K562 (cell line): ENCODE measurements around the gene GATB. TPM values are rescaled to one million over a fixed set of nuclear protein-coding genes. Genes with fewer than 3 reads are reported as not detected.

Experiments
- CBFA2T2 ChIP-seq: fragments of 450-650 bp; conservative IDR thresholded peaks from 2 replicates; pipeline ENCODE4 v1.6.1; 2017; ENCODE audit warnings: mild to moderate bottlenecking
- DIDO1 ChIP-seq: fragments of 450-650 bp; IDR thresholded peaks from 2 replicates; pipeline ENCODE4 v1.6.1; 2016; ENCODE audit warnings: low read depth, missing biosample characterization, missing genetic modification characterization
- MCM2 ChIP-seq: fragments of 450-650 bp; IDR thresholded peaks from 2 replicates; pipeline ENCODE4 v1.6.1; 2017; ENCODE audit warnings: low read depth, mild to moderate bottlenecking
- MEF2A ChIP-seq: IDR thresholded peaks from 2 replicates; pipeline ENCODE4 v1.6.1; 2011; ENCODE audit warnings: low read depth, mild to moderate bottlenecking, low read length, moderate library complexity; ENCODE audit not compliant: control insufficient read depth
- ZNF133 ChIP-seq: fragments of 250-450 bp; sonication (Bioruptor Pico); IDR thresholded peaks from 2 replicates; pipeline ENCODE4 v1.4.0; 2020; ENCODE audit warnings: mild to moderate bottlenecking
- ZNF253 ChIP-seq: fragments of 250-450 bp; sonication (Bioruptor Pico); conservative IDR thresholded peaks from 2 replicates; pipeline ENCODE4 v1.6.1; 2021; ENCODE audit warnings: mild to moderate bottlenecking
- ZNF445 ChIP-seq: fragments of 250-450 bp; sonication (Bioruptor Pico); IDR thresholded peaks from 2 replicates; pipeline ENCODE4 v1.4.0; 2020; ENCODE audit warnings: low read depth, mild to moderate bottlenecking, moderate library complexity
- ZNF561 ChIP-seq: fragments of 450-650 bp; formaldehyde crosslinking; conservative IDR thresholded peaks from 2 replicates; pipeline ENCODE4 v1.4.0; 2020; ENCODE audit warnings: mild to moderate bottlenecking, moderate library complexity
- polyA plus RNA-seq, 8 experiments: library from polyadenylated mRNA; depleted of rRNA in 4 of 8; stranded (reverse) in 5 of 8; unstranded in 3 of 8; fragments of >200 nt; fragmentation: Nextera tagmentation in 2 of 8; fragmentation: Illumina TruSeq in 1 of 8; extraction: Ambion mirVana in 2 of 8; extraction: Trizol in 1 of 8; gene quantifications; 2 replicates each; pipeline versions ENCODE4 v1.2.1 to v1.2.3, GENCODE V29; 2011 to 2014; ENCODE audit warnings: inconsistent platforms in 1 of 8, missing spikeins in 1 of 8
- total RNA-seq, 7 experiments: library from RNA; depleted of rRNA in 6 of 7; stranded (reverse); fragments of >200 nt in 6 of 7; fragmentation: Illumina TruSeq in 2 of 7; extraction: Trizol in 2 of 7; gene quantifications; 2 replicates each; pipeline versions ENCODE4 v1.2.1 to v1.2.3, GENCODE V29; 2011 to 2021; ENCODE audit warnings: low replicate concordance in 1 of 7
- TF ChIP-seq, protein P1 (sequence below), 2 experiments: fragments of 450-650 bp; IDR thresholded peaks; 2 replicates each; pipeline ENCODE4 v1.6.1; 2016; ENCODE audit warnings: mild to moderate bottlenecking in 2 of 2, borderline replicate concordance in 1 of 2, low read depth in 1 of 2, moderate library complexity in 1 of 2
- TF ChIP-seq, protein P2 (sequence below), 3 experiments: fragments of 200-800 bp in 1 of 3; sonication (Bioruptor generic) in 1 of 3; sonication (generic) in 1 of 3; formaldehyde crosslinking in 1 of 3; IDR thresholded peaks; 2 replicates each; pipeline versions ENCODE4 v1.6.1 to v1.8.0; 2016 to 2022; ENCODE audit warnings: mild to moderate bottlenecking in 2 of 3, missing compliant biosample characterization in 2 of 3, missing genetic modification characterization in 2 of 3, missing genetic modification reagents in 1 of 3
- TF ChIP-seq, protein P3 (sequence below): fragments of 450-650 bp; IDR thresholded peaks from 2 replicates; pipeline ENCODE4 v1.6.1; 2018; ENCODE audit not compliant: partially characterized antibody
- TF ChIP-seq, protein P4 (sequence below): fragments of 250-450 bp; sonication (Bioruptor Pico); IDR thresholded peaks from 2 replicates; pipeline ENCODE4 v1.6.1; 2021; ENCODE audit warnings: mild to moderate bottlenecking

Gene GATB
- total and polyA plus RNA-seq, 9 of the 15 experiments (the other 6 are each of a cell fraction or from before 2014, with no cell fraction given) = 15.3 to 31.8 (median 26.2) TPM

DNA sequence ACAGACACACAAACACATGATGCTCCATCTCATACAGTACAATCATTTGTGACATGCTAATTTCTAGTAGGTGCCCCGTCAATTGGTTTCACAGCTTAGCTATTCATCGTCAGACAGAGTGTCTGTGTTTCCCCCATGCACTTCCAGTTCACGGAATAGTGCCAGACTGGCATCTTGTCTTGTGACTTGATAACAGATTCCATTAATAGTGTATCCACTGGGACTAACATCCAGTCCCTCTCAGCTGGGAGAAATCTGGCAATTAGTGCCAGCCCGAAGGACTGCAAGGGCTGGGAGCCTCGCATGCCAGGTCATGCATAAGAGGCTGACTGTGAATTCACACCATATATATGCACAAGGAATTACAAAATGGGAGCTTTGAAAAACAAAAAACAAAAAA, 20.2 kb upstream of the GATB start (continued):
- TF ChIP-seq, protein P1, sequence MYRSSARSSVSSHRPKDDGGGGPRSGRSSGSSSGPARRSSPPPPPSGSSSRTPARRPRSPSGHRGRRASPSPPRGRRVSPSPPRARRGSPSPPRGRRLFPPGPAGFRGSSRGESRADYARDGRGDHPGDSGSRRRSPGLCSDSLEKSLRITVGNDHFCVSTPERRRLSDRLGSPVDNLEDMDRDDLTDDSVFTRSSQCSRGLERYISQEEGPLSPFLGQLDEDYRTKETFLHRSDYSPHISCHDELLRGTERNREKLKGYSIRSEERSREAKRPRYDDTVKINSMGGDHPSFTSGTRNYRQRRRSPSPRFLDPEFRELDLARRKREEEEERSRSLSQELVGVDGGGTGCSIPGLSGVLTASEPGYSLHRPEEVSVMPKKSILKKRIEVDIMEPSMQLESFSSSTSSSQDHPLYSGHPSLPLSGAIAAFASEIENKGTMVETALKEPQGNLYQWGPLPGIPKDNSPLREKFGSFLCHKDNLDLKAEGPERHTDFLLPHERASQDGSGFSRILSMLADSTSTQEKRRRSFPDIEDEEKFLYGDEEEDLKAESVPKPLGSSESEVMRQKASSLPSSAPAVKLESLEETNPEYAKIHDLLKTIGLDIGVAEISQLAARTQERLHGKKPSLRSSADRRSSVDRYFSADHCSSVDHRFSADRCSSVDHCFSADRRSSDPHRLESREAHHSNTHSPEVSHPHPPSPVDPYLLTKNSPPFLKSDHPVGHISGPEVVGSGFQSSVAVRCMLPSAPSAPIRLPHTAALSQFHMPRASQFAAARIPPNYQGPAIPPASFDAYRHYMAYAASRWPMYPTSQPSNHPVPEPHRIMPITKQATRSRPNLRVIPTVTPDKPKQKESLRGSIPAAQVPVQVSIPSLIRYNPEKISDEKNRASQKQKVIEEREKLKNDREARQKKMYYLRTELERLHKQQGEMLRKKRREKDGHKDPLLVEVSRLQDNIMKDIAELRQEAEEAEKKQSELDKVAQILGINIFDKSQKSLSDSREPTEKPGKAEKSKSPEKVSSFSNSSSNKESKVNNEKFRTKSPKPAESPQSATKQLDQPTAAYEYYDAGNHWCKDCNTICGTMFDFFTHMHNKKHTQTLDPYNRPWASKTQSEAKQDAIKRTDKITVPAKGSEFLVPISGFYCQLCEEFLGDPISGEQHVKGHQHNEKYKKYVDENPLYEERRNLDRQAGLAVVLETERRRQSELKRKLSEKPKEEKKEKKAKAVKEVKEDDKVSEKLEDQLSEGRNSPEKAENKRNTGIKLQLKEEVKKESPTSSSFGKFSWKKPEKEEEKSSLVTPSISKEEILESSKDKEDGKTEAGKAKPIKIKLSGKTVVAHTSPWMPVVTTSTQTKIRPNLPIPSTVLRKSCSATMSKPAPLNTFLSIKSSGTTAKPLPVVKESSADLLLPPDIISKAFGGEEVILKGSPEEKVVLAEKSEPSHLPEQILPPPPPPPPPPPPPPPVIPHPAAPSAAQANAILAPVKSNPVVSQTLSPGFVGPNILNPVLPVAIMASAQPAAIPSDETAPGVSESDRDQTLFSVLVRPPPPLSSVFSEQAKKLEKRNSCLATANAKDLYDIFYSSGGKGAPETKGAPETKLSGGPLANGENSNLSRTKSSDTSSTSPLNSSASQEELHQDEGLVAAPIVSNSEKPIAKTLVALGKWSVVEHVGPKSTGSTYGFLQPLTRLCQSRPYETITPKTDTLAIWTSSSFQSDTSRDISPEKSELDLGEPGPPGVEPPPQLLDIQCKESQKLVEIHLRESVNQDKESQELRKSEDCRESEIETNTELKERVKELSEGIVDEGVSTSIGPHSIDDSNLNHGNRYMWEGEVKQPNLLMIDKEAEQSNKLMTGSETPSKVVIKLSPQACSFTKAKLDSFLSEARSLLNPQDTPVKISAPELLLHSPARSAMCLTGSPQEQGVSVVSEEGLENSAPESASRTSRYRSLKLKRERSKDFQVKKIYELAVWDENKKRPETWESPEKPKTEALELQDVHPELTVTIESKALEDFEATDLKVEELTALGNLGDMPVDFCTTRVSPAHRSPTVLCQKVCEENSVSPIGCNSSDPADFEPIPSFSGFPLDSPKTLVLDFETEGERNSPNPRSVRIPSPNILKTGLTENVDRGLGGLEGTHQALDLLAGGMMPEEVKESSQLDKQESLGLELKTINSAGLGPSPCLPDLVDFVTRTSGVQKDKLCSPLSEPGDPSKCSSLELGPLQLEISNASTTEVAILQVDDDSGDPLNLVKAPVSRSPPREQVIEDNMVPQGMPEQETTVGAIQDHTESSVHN (IDR thresholded peaks at IDR 0.05; ENCODE audit: borderline replicate concordance in 1 of 2, low read depth in 1 of 2) = no peak
- TF ChIP-seq MCM2 (no peak), ZNF445 (CRISPR knock-in tag) (no peak), MEF2A (no peak), DIDO1 (tag) (no peak), ZNF561 (no peak), ZNF253 (CRISPR knock-in tag) (no peak), CBFA2T2 (no peak), ZNF133 (CRISPR knock-in tag) (no peak)
- TF ChIP-seq, protein P2, sequence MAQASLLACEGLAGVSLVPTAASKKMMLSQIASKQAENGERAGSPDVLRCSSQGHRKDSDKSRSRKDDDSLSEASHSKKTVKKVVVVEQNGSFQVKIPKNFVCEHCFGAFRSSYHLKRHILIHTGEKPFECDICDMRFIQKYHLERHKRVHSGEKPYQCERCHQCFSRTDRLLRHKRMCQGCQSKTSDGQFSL (CRISPR knock-in tag; IDR thresholded peaks at IDR 0.05) = no peak
- TF ChIP-seq, protein P2 (tag; IDR thresholded peaks at IDR 0.05) = no peak
- TF ChIP-seq, protein P3, sequence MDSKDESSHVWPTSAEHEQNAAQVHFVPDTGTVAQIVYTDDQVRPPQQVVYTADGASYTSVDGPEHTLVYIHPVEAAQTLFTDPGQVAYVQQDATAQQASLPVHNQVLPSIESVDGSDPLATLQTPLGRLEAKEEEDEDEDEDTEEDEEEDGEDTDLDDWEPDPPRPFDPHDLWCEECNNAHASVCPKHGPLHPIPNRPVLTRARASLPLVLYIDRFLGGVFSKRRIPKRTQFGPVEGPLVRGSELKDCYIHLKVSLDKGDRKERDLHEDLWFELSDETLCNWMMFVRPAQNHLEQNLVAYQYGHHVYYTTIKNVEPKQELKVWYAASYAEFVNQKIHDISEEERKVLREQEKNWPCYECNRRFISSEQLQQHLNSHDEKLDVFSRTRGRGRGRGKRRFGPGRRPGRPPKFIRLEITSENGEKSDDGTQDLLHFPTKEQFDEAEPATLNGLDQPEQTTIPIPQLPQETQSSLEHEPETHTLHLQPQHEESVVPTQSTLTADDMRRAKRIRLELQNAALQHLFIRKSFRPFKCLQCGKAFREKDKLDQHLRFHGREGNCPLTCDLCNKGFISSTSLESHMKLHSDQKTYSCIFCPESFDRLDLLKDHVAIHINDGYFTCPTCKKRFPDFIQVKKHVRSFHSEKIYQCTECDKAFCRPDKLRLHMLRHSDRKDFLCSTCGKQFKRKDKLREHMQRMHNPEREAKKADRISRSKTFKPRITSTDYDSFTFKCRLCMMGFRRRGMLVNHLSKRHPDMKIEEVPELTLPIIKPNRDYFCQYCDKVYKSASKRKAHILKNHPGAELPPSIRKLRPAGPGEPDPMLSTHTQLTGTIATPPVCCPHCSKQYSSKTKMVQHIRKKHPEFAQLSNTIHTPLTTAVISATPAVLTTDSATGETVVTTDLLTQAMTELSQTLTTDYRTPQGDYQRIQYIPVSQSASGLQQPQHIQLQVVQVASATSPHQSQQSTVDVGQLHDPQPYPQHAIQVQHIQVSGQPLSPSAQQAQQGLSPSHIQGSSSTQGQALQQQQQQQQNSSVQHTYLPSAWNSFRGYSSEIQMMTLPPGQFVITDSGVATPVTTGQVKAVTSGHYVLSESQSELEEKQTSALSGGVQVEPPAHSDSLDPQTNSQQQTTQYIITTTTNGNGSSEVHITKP = no peak
- TF ChIP-seq, protein P4, sequence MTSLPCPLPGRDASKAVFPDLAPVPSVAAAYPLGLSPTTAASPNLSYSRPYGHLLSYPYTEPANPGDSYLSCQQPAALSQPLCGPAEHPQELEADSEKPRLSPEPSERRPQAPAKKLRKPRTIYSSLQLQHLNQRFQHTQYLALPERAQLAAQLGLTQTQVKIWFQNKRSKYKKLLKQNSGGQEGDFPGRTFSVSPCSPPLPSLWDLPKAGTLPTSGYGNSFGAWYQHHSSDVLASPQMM (CRISPR knock-in tag) = no peak
